ENCODE data around the gene CIDEA.

Gene CIDEA

GRCh38 chr18:12318857-12319256, 64.7 kb downstream of the CIDEA start:
- no peak for DNase-seq (ENCODE audit: low spot score)

GRCh38 chr18:12321333-12321732, 67.2 kb downstream of the CIDEA start:
- DNase-seq (ENCODE audit: low spot score): no peak

DNA sequence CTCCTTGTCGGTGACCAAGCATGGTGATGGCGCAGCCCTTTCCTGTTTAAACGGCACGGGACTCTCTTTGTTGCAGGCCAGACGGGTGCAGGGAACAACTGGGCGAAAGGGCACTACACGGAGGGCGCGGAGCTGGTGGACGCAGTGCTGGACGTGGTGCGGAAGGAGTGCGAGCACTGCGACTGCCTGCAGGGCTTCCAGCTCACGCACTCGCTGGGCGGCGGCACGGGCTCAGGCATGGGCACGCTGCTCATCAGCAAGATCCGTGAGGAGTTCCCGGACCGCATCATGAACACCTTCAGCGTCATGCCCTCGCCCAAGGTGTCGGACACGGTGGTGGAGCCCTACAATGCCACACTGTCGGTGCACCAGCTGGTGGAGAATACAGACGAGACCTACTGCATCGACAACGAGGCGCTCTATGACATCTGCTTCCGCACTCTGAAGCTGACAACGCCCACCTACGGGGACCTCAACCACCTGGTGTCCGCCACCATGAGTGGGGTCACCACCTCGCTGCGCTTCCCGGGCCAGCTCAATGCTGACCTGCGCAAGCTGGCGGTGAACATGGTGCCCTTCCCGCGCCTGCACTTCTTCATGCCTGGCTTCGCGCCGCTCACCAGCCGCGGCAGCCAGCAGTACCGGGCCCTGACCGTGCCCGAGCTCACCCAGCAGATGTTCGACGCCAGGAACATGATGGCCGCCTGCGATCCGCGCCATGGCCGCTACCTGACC, 71.0 kb downstream of the CIDEA start:
- DNase-seq (ENCODE audit: low spot score): no peak

DNA sequence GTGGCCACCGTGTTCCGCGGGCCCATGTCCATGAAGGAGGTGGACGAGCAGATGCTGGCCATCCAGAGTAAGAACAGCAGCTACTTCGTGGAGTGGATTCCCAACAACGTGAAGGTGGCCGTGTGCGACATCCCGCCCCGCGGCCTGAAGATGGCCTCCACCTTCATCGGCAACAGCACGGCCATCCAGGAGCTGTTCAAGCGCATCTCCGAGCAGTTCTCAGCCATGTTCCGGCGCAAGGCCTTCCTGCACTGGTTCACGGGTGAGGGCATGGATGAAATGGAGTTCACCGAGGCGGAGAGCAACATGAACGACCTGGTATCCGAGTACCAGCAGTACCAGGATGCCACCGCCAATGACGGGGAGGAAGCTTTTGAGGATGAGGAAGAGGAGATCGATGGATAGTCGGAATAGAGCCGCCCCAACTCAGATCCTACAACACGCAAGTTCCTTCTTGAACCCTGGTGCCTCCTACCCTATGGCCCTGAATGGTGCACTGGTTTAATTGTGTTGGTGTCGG, 71.6 kb downstream of the CIDEA start:
- no peak for DNase-seq (ENCODE audit: low spot score)

DNA sequence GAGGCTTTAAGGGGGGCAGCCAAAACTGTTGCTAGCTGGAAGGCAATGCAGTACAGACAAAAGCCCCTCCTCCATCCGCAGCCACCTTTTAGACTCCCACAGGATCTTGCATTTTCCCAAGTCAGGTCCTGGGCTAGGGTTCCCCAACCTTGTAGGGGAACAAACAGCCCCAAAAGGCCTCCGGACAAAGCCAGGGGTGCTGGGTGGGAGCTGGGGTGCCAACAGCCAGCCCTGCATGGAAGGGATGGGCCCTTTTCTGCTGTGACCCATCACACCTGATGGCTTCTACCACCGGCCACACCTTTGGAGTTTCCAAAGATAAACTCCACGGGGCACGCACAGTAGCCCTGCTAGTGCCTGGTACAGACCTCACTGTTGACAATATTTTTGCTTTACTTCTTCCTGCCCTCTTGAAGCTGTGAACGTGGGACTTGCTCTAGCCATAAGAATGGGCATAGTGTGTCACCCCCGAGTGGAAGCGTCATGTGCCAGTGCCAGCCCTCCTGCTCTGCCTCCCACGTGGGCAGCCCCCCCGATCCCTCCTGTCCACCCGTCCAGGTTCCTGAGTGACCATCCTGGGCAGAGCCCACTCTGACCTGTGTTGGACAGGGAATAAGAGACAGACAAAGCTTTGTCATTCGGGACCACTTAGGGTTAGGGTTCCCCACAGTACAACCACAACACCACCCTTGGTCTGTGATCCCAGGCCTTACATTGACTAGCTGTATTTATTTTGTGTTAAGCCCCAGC, 72.7 kb downstream of the CIDEA start:
- no peak for DNase-seq (ENCODE audit: low spot score)
